Heart right ventricle (tissue), 16 donors: ENCODE data around the gene S100A13. TPM values are rescaled to one million over a fixed set of nuclear protein-coding genes. Genes with fewer than 3 reads are reported as not detected.

Source experiments
- ATAC-seq, 8 donors: fragments of 200-7000 bp; cut with Tn5 transposase; one replicate each; pipeline ENCODE4 v1.9.1; 2020; ENCODE audit warnings: mild to moderate bottlenecking in 8 of 8, moderate library complexity in 8 of 8, moderate number of reproducible peaks in 1 of 8
- DNase-seq, 2 donors: peaks; one replicate each; pipeline ENCODE4 v3.0.0-alpha.2; 2020
- H3K27ac ChIP-seq, 10 donors: fragments of 200-600 bp; sonication (generic) in 2 of 10; one replicate each; pipeline versions ENCODE4 v1.5.0 to v1.8.0; 2020 to 2022; ENCODE audit warnings: mild to moderate bottlenecking in 3 of 10
- H3K27me3 ChIP-seq, 7 donors: fragments of 200-600 bp; one replicate each; pipeline ENCODE4 v1.8.0; 2021 to 2022; ENCODE audit warnings: mild to moderate bottlenecking in 2 of 7
- H3K36me3 ChIP-seq, 9 donors: fragments of 200-600 bp; sonication (generic) in 1 of 9; one replicate each; pipeline versions ENCODE4 v1.5.0 to v1.8.0; 2020 to 2022; ENCODE audit warnings: mild to moderate bottlenecking in 2 of 9
- H3K4me1 ChIP-seq, 9 donors: fragments of 200-600 bp; sonication (generic) in 1 of 9; one replicate each; pipeline versions ENCODE4 v1.5.0 to v1.8.0; 2020 to 2022; ENCODE audit warnings: mild to moderate bottlenecking in 4 of 9
- H3K4me3 ChIP-seq, 10 donors: fragments of 200-600 bp; sonication (generic) in 2 of 10; one replicate each; pipeline versions ENCODE4 v1.5.0 to v1.8.0; 2020 to 2022; ENCODE audit warnings: mild to moderate bottlenecking in 7 of 10, moderate library complexity in 2 of 10
- H3K9me3 ChIP-seq, 11 donors: fragments of 200-600 bp in 10 of 11; sonication (generic) in 2 of 11; one replicate each; pipeline versions ENCODE4 v1.5.0 to v1.8.0; 2013 to 2022; ENCODE audit warnings: mild to moderate bottlenecking in 2 of 11, control low read depth in 1 of 11, moderate library complexity in 1 of 11
- WGBS, 2 donors: extraction: QIAGEN DNeasy Blood & Tissue Kit; methylation state at CpG; one replicate each; pipeline ENCODE4 v1.1.7; 2013; ENCODE audit warnings: inconsistent platforms in 1 of 2; 5-methylcytosine and 5-hydroxymethylcytosine counted together
- intact Hi-C, 10 donors: fragments of 100-400 bp; cut with DNase I; formaldehyde crosslinking; loops; one replicate each; pipeline versions ENCODE4 v1.11.1 to v1.14.2; 2022
- polyA plus RNA-seq, 2 donors: library from polyadenylated mRNA; stranded (reverse); fragments of 200-250 nt; gene quantifications; one replicate each; pipeline ENCODE4 v1.2.3, GENCODE V29; 2013
- total RNA-seq, 10 donors: library from RNA; stranded (reverse); fragmentation: NEBNext Ultra II Directional in 3 of 10; extraction: Animal tissue kit (Norgen Biotek cat#: 25700) in 3 of 10; gene quantifications; one replicate each; pipeline versions ENCODE4 v1.2.1 to v1.2.4, GENCODE V29; 2021 to 2023
- TF ChIP-seq, protein P1 (sequence below), 9 donors: fragments of 200-600 bp; sonication (generic) in 2 of 9; IDR thresholded peaks; one replicate each; pipeline versions ENCODE4 v1.5.0 to v1.8.0; 2021 to 2022; ENCODE audit warnings: antibody characterized with exemption in 9 of 9, mild to moderate bottlenecking in 5 of 9, moderate library complexity in 1 of 9
- donor health status: Arrhythmogenic right ventricular cardiomyopathy.
- donor health status: ischemic (EF 13 %, LVEDD 7.1; RV severe dilation, severe dysfunction).
- donor health status: healthy with polysubstance abuse.
- donor health status: DM: no; HTN: yes; CAD: no.
- donor health status: DM: no; HTN: no; CAD: no.
- donor health status: ischemic (EF 25% LVEDD 6.9; RV normal size, moderate dysfunction).
- donor health status: ischemic (EF 25% LVEDD 5.7; RV mildly dilated, moderate dysfunction).
- donor health status: healthy.
- donor health status: DM: yes; HTN: yes; CAD: no.
- donor health status: Ischemic cardiomyopathy.
- donor health status: ischemic (EF 35%, LVEDD 5.7; RV mildly dilated, moderate dysfunction).
- donor health status: nonischemic (EF 11% LVEDD 7.7; RV severe dilation, severe dysfunction).
- donor health status: DM: yes; HTN: yes; CAD: no.
- donor health status: PGD.
- donor health status: ischemic (EF 29% LVEDD 5.4; RV normal size, mild dysfunction).
- donor health status: nonischemic (EF 23%, LVEDD 6.1; RV moderate dilation, normal function).

The S100A13 gene
- total and polyA plus RNA-seq, 12 donors, result 101 to 335 (median 134) TPM

DNA sequence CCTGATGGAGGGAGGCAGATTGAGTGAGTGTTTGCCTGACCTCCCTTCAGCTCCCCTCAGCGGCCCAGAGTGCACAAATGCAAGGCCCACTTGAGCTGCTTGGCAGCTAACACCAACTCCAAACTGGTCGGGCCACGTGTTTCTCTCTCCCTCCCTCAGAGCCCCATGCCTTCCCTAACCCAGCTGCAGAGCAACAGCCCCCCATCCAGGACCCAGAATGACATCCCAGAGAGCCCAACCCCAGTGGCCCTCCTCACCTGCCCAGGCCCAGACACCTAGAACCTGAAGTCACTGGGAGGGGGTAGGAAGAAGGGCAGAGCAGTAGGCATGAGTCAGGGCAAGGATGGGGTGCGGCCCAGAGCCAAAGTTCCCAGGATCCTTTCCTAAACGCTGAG, 10.4 kb downstream of the S100A13 start:
- Histone ChIP-seq H3K27ac (peak overlapping the region in 9 of 10 donors; percentile 26 to 70 (median 59)), H3K4me3 (no peak overlapping the region), H3K9me3 (no peaks in the 10 kb centered on the region), H3K4me1 (peaks cover 5 to 30% (median 21%) of the 10 kb centered on the region in 9 donors), H3K27me3 (no peaks in the 10 kb centered on the region), H3K36me3 (peaks cover 0 to 38% (median 13%) of the 10 kb centered on the region in 9 donors)
- peak; percentile 13 to 63 (median 38) for ATAC-seq
- DNase-seq, result peak in 1 of 2 donors; percentile 51
- TF ChIP-seq, protein P1, sequence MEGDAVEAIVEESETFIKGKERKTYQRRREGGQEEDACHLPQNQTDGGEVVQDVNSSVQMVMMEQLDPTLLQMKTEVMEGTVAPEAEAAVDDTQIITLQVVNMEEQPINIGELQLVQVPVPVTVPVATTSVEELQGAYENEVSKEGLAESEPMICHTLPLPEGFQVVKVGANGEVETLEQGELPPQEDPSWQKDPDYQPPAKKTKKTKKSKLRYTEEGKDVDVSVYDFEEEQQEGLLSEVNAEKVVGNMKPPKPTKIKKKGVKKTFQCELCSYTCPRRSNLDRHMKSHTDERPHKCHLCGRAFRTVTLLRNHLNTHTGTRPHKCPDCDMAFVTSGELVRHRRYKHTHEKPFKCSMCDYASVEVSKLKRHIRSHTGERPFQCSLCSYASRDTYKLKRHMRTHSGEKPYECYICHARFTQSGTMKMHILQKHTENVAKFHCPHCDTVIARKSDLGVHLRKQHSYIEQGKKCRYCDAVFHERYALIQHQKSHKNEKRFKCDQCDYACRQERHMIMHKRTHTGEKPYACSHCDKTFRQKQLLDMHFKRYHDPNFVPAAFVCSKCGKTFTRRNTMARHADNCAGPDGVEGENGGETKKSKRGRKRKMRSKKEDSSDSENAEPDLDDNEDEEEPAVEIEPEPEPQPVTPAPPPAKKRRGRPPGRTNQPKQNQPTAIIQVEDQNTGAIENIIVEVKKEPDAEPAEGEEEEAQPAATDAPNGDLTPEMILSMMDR (IDR thresholded peaks at IDR 0.05), result no peak
- intact Hi-C loops, result loop anchor here in 7 of 10 donors (1.0 to 10.0 kb wide), 6 partner anchors 40 to 105 kb away; partner anchors contain the start of gene S100A6 (in 1 of the 7)
- 74% methylated on average over 5 of the region's 5 CpGs for WGBS, 2 donors

GRCh38 chr1:153616144-153616916, 11.0 kb downstream of the S100A13 start, which contains the start of gene S100A14:
S100A14 (minus strand) TSS chr1:153616325; CDS start chr1:153615858, 467 bp downstream.
- Histone ChIP-seq H3K9me3 (no peaks in the 10 kb centered on the region), H3K4me3 (no peak within 1 kb of the TSS), H3K27ac (peak within 1 kb of the TSS in 9 of 10 donors; percentile 26 to 70 (median 59)), H3K4me1 (peaks cover 5 to 34% (median 23%) of the 10 kb centered on the region in 9 donors), H3K36me3 (peaks cover 0 to 34% (median 13%) of the 10 kb centered on the region in 9 donors), H3K27me3 (no peaks in the 10 kb centered on the region)
- ATAC-seq, result peak in 6 of 8 donors; percentile 8 to 47 (median 33)
- intact Hi-C loops, result loop anchor here in 7 of 10 donors (2.0 to 10.0 kb wide), 5 partner anchors 39 to 104 kb away; partner anchors contain the start of gene S100A6 (in 1 of the 7)
- WGBS, 2 donors, result 59 to 63% methylated on average over 10 of the region's 10 CpGs
- peak in 1 of 2 donors; percentile 42 for DNase-seq
- TF ChIP-seq, protein P1 (IDR thresholded peaks at IDR 0.05), result no peak

- ATAC-seq (no peak), DNase-seq (no peak)
- Histone ChIP-seq H3K4me1 (peaks cover 5 to 44% (median 29%) of the 10 kb centered on the region in 9 donors), H3K27me3 (no peaks in the 10 kb centered on the region), H3K9me3 (no peaks in the 10 kb centered on the region), H3K27ac (no peak overlapping the region), H3K36me3 (peaks cover 0 to 25% (median 13%) of the 10 kb centered on the region in 9 donors), H3K4me3 (no peak overlapping the region)
- intact Hi-C loops, result loop anchor here in 7 of 10 donors (5.0 to 10.0 kb wide), 4 partner anchors 38 to 103 kb away; partner anchors contain the start of gene S100A6 (in 1 of the 7)
- 96 to 97% methylated on average over 2 of the region's 2 CpGs for WGBS, 2 donors
- TF ChIP-seq, protein P1 (IDR thresholded peaks at IDR 0.05), result no peak
Measured at GRCh38 chr1:153615406-153615805, 11.9 kb downstream of the S100A13 start.

DNA sequence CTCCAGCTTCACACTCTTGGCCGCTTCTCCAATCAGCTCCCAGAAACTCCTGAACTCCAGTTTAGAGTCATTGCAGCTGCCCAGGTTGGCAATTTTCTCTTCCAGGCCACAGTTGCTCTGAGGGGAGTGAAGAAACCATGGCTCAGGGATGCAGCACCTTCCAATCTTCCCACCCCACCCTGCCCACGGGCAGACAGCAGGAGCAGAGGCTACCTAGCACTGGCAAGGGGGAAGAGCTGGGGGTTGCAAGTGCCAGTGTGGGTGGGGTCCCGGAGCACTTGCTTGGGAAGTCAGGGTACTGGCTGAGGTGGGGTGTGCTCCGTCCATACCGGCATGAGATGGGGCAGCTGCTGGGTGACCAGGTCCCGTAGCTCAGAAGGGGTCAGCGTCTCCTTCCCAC, 12.4 kb downstream of the S100A13 start:
- Histone ChIP-seq H3K36me3 (peaks cover 0 to 20% (median 9%) of the 10 kb centered on the region in 9 donors), H3K4me3 (no peak overlapping the region), H3K4me1 (peaks cover 6 to 49% (median 34%) of the 10 kb centered on the region in 9 donors), H3K9me3 (no peaks in the 10 kb centered on the region), H3K27me3 (no peaks in the 10 kb centered on the region), H3K27ac (no peak overlapping the region)
- TF ChIP-seq, protein P1 (IDR thresholded peaks at IDR 0.05), result no peak
- DNase-seq, result no peak
- intact Hi-C loops, result loop anchor here in 8 of 10 donors (5.0 to 10.0 kb wide), 5 partner anchors 38 to 103 kb away; partner anchors contain the start of gene S100A6 (in 1 of the 8)
- ATAC-seq, result no peak
- WGBS, 2 donors, result 94 to 95% methylated on average over 7 of the region's 7 CpGs
